ENCODE results near the gene SOX5.

The SOX5 gene

GRCh38 chr12:23949348-23950209 is at the start of gene SOX5:
Gene SOX5, minus strand, starts transcription at chr12:23949670. Its CDS starts 69 bp downstream, at chr12:23949601.
- no peak for DNase-seq

DNA sequence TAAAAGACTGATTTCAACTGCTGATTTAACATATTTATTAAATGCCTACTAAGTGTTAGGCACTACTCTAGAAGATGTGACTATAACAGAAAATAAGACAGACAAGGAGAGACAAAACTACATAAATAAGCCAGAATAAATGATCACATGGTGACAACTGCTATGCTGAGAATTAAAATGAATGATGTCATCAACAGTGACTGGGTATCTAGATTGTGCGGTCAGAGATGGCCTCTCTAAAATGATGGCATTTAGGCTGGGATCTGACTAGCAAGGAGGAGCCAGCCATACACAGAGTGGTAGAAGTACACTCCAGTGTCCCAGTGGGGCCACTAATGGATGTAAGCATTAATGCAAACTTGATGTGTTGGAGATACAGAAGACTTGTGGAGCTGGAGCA is 37.6 kb upstream of the SOX5 start:
- no peak for DNase-seq

DNA sequence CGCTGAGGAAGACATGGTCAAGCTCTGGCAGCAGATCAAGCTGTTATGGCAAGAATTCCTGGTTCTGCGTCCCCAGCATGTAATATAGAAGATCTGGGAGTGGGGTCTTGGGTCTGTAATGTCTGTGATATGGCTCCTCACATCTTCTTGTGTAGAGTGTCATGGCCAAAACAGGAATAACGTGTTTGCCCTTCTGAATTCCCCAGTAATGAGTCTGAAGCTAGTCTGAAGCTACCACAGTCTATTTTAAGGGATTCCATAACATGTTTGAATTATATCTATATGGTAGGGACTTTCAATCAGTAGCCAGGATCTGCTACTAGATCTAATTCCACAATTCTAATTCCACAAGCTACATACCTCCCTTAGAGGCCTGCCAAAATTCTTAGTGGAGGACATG is 31.4 kb upstream of the SOX5 start:
- DNase-seq, result no peak

DNA sequence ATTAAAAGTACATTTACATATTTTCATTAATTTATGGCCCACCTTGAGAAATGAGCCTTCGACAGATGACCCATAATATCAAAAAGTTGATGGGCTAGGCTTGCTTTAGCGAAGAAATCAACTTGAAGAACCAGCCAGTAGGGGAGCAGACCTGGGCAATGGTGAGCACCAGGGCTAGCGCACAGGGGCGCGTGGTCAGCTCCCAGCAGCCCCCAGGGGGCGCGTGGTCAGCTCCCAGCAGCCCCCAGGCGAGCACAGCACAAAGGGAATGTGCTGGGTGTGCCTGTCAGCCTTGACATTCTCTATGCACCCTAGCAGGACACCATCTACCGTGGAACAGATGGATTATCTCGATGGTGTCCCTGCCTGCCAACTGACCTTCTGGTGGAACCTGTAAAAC is 15.3 kb upstream of the SOX5 start:
- DNase-seq, result no peak

- DNase-seq, result no peak
These were observed 10.4 kb upstream of the SOX5 start for GRCh38 chr12:23959826-23960225.

GRCh38 chr12:23954332-23954731 is 4.9 kb upstream of the SOX5 start:
- DNase-seq, result no peak

DNA sequence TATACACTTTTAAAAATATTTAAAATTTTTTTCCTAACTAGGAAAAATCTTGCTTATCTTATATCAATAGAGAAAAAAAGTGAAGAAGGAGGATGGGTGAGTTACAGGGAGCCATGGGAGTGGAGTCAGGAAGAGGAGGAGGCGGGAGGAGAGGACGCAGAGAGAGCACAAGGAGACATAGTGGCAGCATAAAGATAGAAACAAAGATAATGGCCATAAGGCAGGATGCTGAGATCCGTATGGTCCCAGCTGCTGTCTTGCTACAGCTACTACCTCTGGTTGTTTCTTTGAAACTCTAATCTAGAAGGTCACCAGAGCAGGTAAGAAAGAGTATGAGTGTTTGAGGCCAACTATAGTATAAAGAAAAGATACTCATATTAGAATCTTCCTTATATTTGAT is 2.6 kb upstream of the SOX5 start:
- no peak for DNase-seq

DNA sequence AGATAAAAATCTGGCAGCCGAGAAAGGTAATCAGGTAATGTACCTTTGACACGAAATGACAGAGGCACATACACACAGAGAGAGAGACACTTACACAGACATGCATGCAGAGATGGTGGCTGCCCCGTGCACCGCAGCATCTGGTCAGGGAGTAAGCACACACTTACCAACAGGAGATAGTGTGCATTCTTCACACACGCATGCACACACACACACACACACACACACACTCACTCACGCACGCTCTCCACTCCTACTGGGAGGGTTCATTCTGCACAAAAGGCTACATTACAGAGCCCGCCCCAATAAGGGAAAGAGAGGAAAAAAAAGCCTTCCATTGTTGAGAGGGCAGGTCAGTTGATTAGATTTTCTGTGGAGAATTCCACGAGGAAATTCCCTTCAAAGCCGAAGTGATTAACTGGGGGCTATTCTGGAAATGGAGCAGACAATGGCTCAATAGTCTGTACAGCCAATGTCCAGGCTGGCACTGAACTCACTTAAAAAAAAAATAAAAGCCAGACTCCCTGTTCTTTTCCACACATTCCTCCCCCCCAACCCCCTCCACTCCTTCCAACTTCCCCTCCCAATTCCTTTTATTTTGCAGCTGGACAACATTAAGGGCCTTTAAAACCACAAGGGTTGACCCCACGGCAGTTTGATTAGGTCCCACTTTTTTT is 1.4 kb upstream of the SOX5 start:
- DNase-seq, result no peak

DNA sequence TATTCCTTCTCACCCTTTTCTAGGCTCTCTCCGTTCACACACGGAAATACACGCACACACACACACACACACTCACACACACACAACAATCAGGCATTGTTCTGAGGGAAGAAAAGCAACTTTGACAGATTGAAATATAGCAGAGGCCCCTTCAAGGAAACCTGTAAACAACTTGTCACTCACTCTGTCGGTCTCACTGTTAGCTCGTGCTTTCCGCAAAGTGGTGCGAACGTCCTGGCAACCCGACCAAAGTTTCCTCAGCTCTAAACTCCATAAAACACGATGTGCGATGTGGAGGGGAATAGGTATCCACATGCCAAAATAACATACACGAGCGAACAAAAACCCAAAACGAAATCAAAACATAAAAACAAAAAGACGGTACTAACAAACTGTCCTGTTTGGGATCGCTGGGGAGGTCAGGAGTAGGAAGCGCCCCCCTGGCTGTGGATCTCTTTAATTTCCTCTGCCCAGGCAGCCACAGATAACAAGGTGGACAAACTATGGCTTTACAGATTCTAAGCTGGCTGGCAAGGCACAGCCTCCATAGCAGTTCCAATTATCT is 822 bp upstream of the SOX5 start:
- no peak for DNase-seq

DNA sequence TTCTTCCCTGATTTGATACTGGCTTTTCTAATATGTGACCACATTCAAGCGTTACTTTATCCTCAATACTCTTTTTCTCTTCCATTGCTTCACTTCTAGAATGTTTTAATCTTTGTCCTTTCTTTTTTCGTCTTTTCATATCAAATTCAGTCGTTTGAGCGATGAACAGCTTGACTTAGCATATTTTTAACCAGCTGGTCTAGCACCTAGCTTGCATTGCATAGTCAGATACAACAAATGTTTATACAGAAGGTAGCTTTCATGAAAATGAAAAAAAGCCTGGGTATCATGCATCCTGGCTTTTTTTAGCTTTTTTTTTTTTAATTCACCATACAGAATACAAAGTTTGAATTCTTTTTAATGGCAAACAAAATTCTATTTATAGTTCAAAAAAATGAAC is 1.2 kb downstream of the SOX5 start:
- DNase-seq, result no peak

DNA sequence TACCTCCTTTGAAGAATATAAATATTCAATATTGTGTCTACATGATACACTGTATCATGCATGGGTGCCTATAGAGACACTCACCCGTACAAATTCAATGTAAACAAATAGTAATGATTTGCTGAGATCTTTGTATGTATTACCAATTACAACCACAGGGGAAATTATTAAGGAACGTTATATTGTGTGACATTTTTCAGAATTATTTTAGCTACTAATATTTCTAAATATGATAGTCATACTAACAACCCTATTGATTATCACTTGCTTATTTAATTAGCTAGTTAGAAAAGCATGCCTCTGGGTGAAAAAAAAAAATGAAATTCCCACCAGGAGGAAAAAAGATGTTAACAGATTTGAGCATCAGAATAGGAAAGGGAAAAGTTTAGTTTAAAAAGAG is 2.1 kb downstream of the SOX5 start:
- DNase-seq, result no peak

DNA sequence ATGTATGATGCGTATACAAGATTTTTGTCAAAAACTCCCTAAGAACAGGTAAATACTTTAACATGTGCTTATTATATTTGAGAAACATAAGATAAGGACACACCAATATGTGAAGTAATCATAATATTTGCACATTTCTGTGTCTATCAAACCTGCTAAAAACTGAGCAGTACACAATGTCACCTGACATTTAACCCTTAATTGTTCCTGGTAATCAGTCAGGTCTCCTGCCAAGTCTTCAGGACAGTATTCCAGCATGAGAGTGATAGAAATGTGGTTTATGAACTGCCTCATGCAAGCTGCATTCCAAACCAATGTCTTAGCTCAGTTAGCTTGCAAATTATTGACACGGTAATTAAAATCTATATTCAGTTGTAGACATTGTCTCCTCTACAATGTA is 4.2 kb downstream of the SOX5 start:
- DNase-seq, result no peak

GRCh38 chr12:23944067-23944466 is 5.4 kb downstream of the SOX5 start:
- DNase-seq, result no peak

DNA sequence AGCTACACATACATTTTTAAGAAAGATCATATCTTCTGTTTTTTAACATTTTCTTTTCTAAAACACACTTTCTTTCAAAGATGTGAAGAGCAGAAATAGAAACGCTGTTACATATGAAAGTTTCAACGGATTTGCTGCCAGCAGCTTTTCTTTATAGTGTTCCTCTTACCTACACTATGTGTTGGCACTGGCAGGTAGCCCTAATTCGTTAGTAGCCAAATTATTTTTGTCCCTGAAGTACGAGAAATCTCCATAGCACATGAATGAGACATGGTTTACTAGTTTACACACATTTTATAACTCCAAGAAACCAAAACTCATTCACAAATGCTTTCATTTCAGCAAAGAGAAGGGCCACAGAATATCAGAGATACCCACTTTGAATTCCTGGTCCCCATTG is 6.6 kb downstream of the SOX5 start:
- no peak for DNase-seq

- no peak for DNase-seq
These were observed 7.7 kb downstream of the SOX5 start for GRCh38 chr12:23941780-23942179.

GRCh38 chr12:23938422-23938821 is 11.0 kb downstream of the SOX5 start:
- no peak for DNase-seq

DNA sequence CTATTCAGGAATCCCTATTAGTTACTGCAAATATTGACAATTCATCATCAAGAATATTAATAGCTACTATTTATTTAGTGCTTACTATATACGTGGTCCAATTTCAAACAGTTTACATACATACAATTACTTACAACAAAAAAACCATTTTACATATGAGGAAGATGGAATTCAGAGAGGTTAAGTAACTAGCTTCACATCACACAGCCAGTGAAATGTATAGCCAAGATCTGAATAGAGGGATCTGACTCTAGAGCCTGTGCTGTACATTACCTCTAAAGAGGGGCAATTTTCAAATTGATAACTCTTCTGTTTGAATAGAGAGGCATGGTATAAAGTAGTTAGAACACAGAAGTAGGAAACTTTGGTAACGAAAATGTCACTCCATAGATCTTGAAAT is 18.3 kb downstream of the SOX5 start:
- DNase-seq, result no peak

- no peak for DNase-seq
These were observed 18.9 kb downstream of the SOX5 start for GRCh38 chr12:23930599-23930998.

DNA sequence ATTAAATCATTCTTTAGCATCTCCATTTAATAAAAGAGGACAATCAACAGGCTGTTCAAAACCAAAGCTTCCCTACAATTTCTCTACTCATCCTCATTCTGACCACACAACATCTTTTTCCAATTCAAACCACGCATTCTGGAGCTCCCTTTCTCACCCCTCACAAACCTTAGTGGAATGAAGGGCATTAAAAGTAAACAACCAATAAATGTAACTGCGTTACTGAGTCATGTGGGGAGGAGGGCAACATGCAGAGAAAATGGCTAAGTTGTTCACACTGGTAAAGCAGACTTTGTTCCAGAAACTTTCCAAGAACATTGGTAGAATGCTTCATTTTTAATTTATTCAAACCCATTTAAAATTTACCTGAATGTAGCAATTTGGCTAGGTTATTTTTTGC is 19.6 kb downstream of the SOX5 start:
- no peak for DNase-seq

DNA sequence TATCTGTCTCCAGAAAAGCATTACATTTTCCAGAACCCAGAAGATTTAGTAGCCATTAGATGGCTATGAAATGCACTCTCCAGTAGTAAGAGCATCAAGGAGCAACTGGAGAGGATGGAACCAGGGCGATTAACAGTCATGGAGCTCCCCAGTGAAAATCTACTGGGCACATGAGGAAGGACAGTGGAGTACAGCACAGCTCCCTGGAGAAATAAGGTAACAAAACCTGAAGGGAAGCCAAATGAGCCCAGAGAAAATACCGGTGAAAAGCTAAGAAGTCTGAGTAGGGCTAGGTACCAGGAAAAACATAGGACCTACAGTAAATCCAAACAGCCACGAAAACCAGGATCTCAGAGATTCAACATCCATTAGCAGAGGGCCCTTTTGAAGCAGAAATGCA is 21.6 kb downstream of the SOX5 start:
- no peak for DNase-seq

DNA sequence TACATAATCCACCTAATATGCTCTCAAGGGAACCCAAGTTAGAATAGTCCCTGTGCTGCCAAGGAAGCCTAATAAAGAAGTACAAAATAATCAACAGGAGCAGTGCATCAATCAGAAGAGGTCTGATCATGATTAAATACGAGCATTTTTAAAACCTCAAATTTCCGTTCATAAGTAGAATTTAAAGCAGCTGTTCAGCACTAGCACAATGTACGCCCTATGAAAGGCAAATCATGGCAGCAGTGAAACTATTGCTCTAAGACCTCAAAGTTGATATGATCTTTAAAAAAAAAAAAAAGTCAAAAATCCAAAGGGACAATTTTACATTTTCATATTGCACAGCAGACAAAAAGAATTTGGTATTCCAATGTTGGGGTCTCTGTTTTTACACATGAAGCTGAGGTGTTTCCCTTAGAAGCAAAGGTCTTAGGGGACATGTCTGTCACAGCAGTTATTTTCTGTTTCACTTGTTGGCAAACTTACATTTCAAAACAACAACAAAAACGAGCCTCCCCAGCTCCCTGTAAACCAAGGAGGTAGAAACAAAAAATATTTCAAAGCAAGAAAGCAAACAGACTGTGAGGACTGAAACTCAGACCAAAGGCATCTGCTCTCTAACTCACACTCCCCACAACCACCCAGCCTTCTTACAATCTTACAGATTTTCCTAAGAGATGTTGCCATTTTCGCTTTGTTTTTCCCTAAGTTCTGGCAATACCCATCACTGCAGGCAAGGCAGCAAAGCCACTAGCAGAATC is 28.2 kb downstream of the SOX5 start:
- no peak for DNase-seq

DNA sequence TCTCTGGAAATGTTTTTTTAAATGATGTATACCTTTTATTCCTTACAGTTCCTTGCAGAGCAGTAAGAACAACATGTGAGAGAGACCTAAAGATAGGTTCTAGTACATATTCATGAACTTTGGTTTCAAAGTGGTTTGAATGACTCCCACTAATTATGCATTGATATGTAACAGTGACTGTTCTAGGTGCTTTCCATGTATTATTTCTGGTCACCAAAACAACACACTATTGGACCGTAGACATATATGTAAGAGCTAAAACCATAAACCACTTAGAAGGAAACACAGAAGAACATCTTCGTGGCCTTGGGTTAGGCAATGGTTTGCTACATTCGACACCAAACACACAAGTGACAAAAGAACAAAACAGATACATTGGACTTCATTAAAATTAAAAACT is 37.9 kb downstream of the SOX5 start:
- no peak for DNase-seq

- DNase-seq, result no peak
These were observed 39.9 kb downstream of the SOX5 start for GRCh38 chr12:23909551-23909950.

- DNase-seq, result no peak
These were observed 43.1 kb downstream of the SOX5 start for GRCh38 chr12:23906329-23906728.
